ENCODE results near the gene CXCL17.

The CXCL17 gene

GRCh38 chr19:42397263-42398166, 45.2 kb downstream of the CXCL17 start:
- no peak for DNase-seq

GRCh38 chr19:42396381-42397262, 46.1 kb downstream of the CXCL17 start:
- peak; percentile 97 for DNase-seq

GRCh38 chr19:42394751-42395150, 48.0 kb downstream of the CXCL17 start:
- no peak for DNase-seq

- DNase-seq: no peak
These were observed 50.6 kb downstream of the CXCL17 start for GRCh38 chr19:42392165-42392564.

GRCh38 chr19:42389899-42390298, 52.8 kb downstream of the CXCL17 start, which contains the start of gene CNFN:
TSS of gene CNFN (minus strand) at chr19:42390297. CDS start at chr19:42389037, 1,260 bp downstream.
- no peak for DNase-seq

GRCh38 chr19:42388851-42389489, 53.8 kb downstream of the CXCL17 start:
- DNase-seq: no peak

GRCh38 chr19:42386974-42387707, 55.6 kb downstream of the CXCL17 start:
- DNase-seq: peak; percentile 32

- DNase-seq: no peak
These were observed 62.6 kb downstream of the CXCL17 start for GRCh38 chr19:42380155-42380554.

Measured in CD4-positive, alpha-beta T cell treated with Interleukin-4 for 4 hours (primary cell).